Small intestine (tissue), 7 donors: ENCODE data around the gene SLC22A3. TPM values are rescaled to one million over a fixed set of nuclear protein-coding genes. Genes with fewer than 3 reads are reported as not detected.
"Not testable (repeated sequence)": the region's sequence is repeated elsewhere in the genome, so short reads cannot be mapped to it uniquely, and the experiment has no call there.

Source experiments
- DNase-seq, 2 donors: peaks; one replicate each; pipeline versions ENCODE4 v3.0.0 to v3.0.0-alpha.2; 2013
- FAIRE-seq: peaks from 2 replicates; lab custom pipeline; 2012; peaks lifted over from hg19 to GRCh38; lab: Jason Lieb, UNC
- H3K27ac ChIP-seq, 3 donors: one replicate each; pipeline ENCODE4 v1.5.1; 2013; ENCODE audit warnings: low read length in 2 of 3, mild to moderate bottlenecking in 2 of 3, control low read depth in 1 of 3, inconsistent platforms in 1 of 3, low read depth in 1 of 3, moderate library complexity in 1 of 3
- H3K27me3 ChIP-seq, 3 donors: one replicate each; pipeline ENCODE4 v1.6.1; 2013; ENCODE audit warnings: low read length in 3 of 3, inconsistent platforms in 1 of 3; ENCODE audit not compliant: control insufficient read depth in 3 of 3, insufficient read depth in 3 of 3
- H3K36me3 ChIP-seq, 3 donors: one replicate each; pipeline ENCODE4 v1.6.1; 2013; ENCODE audit warnings: low read length in 3 of 3, inconsistent platforms in 1 of 3, low read depth in 1 of 3, mild to moderate bottlenecking in 1 of 3, moderate library complexity in 1 of 3; ENCODE audit not compliant: control insufficient read depth in 3 of 3, insufficient read depth in 2 of 3
- H3K4me1 ChIP-seq, 3 donors: one replicate each; pipeline ENCODE4 v1.6.1; 2013; ENCODE audit warnings: low read length in 2 of 3, inconsistent platforms in 1 of 3, low read depth in 1 of 3, mild to moderate bottlenecking in 1 of 3, moderate library complexity in 1 of 3; ENCODE audit not compliant: control insufficient read depth in 3 of 3, insufficient read depth in 2 of 3
- H3K4me3 ChIP-seq, 3 donors: one replicate each; pipeline ENCODE4 v1.5.1; 2013; ENCODE audit warnings: low read length in 3 of 3, control low read depth in 1 of 3, inconsistent platforms in 1 of 3, low read depth in 1 of 3, mild to moderate bottlenecking in 1 of 3, moderate library complexity in 1 of 3
- H3K9me3 ChIP-seq, 2 donors: one replicate each; pipeline ENCODE4 v1.6.1; 2013; ENCODE audit warnings: low read depth in 1 of 2, low read length in 1 of 2; ENCODE audit not compliant: control insufficient read depth in 2 of 2, insufficient read depth in 1 of 2
- WGBS, 3 donors: extraction: QIAGEN DNeasy Blood & Tissue Kit; methylation state at CpG; one replicate each; pipeline ENCODE4 v1.1.7; 2013; 5-methylcytosine and 5-hydroxymethylcytosine counted together
- polyA plus RNA-seq, 4 donors: library from polyadenylated mRNA; stranded (reverse) in 3 of 4; unstranded in 1 of 4; fragments of 200-250 nt in 3 of 4; fragments of 120-200 nt in 1 of 4; gene quantifications; one replicate each; pipeline versions ENCODE4 v1.2.1 to v1.2.3, GENCODE V29; 2013
- donor health status: healthy with polysubstance abuse.
- donor health status: control.
- donor health status: control.
- donor health status: Bipolar disorder and iron deficiency.
- donor health status: healthy.

The SLC22A3 gene
- polyA plus RNA-seq, 4 donors: 0.67 to 5.6 (median 2.8) TPM

- DNase-seq (no peak), FAIRE-seq (no peak)
Measured at GRCh38 chr6:160379466-160379865, 31.3 kb downstream of the SLC22A3 start.

GRCh38 chr6:160382946-160383345, 34.8 kb downstream of the SLC22A3 start:
- Histone ChIP-seq H3K27ac (no peak overlapping the region), H3K36me3 (no peaks in the 10 kb centered on the region), H3K4me1 (peaks cover 0 to 2% (median 0%) of the 10 kb centered on the region in 3 donors), H3K4me3 (no peak overlapping the region), H3K9me3 (peaks cover 0 to 10% of the 10 kb centered on the region in 2 donors), H3K27me3 (no peaks in the 10 kb centered on the region)
- DNase-seq (no peak), FAIRE-seq (no peak)
- WGBS, 3 donors: 65 to 93% (median 75%) methylated on average over 1 of the region's 1 CpG

More at GRCh38 chr6:160379466-160379865, 31.3 kb downstream of the SLC22A3 start:
- H3K27me3 ChIP-seq: no peaks in the 10 kb centered on the region
- no peak overlapping the region for H3K4me3 ChIP-seq
- peaks cover 0 to 10% of the 10 kb centered on the region in 2 donors for H3K9me3 ChIP-seq
- H3K27ac ChIP-seq: no peak overlapping the region
- H3K4me1 ChIP-seq: no peaks in the 10 kb centered on the region
- no peaks in the 10 kb centered on the region for H3K36me3 ChIP-seq

- Histone ChIP-seq H3K4me1 (peaks cover 4 to 10% (median 5%) of the 10 kb centered on the region in 3 donors), H3K27me3 (peaks cover 0 to 5% (median 0%) of the 10 kb centered on the region in 3 donors), H3K9me3 (peaks cover 0 to 10% of the 10 kb centered on the region in 2 donors), H3K4me3 (no peak overlapping the region), H3K36me3 (no peaks in the 10 kb centered on the region), H3K27ac (peak overlapping the region in 1 of 3 donors; percentile 69)
- WGBS, 3 donors: 45 to 78% (median 73%) methylated on average over 5 of the region's 5 CpGs
- DNase-seq: peak in 1 of 2 donors; percentile 78
- FAIRE-seq: no peak
Measured at GRCh38 chr6:160386869-160387530, 38.8 kb downstream of the SLC22A3 start.

- no peak overlapping the region for H3K4me3 ChIP-seq
- H3K36me3 ChIP-seq: no peaks in the 10 kb centered on the region
- DNase-seq: no peak
- WGBS, 3 donors: 55 to 76% (median 62%) methylated on average over 3 of the region's 3 CpGs
- H3K27me3 ChIP-seq: peaks cover 0 to 5% (median 0%) of the 10 kb centered on the region in 3 donors
- no peak overlapping the region for H3K27ac ChIP-seq
- H3K9me3 ChIP-seq: peaks cover 0 to 2% of the 10 kb centered on the region in 2 donors
- no peak for FAIRE-seq
- H3K4me1 ChIP-seq: peaks cover 4 to 11% (median 5%) of the 10 kb centered on the region in 3 donors
Measured at GRCh38 chr6:160387916-160388643, 39.9 kb downstream of the SLC22A3 start.

- H3K27me3 ChIP-seq: peaks cover 0 to 5% (median 0%) of the 10 kb centered on the region in 3 donors
Measured at GRCh38 chr6:160388922-160389321, 40.7 kb downstream of the SLC22A3 start.

GRCh38 chr6:160391419-160392116, 43.4 kb downstream of the SLC22A3 start:
- 22 to 52% (median 35%) methylated on average over 7 of the region's 7 CpGs for WGBS, 3 donors
- Histone ChIP-seq H3K27me3 (peaks cover 0 to 5% (median 0%) of the 10 kb centered on the region in 3 donors), H3K27ac (peak overlapping the region in 2 of 3 donors; percentile 34 to 66), H3K36me3 (no peaks in the 10 kb centered on the region), H3K4me3 (no peak overlapping the region), H3K9me3 (no peaks in the 10 kb centered on the region), H3K4me1 (peaks cover 3 to 11% (median 4%) of the 10 kb centered on the region in 3 donors)
- DNase-seq: peak; percentile 71 to 91
- no peak for FAIRE-seq

More at GRCh38 chr6:160388922-160389321, 40.7 kb downstream of the SLC22A3 start:
- H3K36me3 ChIP-seq: no peaks in the 10 kb centered on the region
- H3K4me3 ChIP-seq: no peak overlapping the region
- DNase-seq (no peak), FAIRE-seq (no peak)
- WGBS, 3 donors: 79 to 84% (median 83%) methylated on average over 4 of the region's 4 CpGs
- no peaks in the 10 kb centered on the region for H3K9me3 ChIP-seq
- H3K4me1 ChIP-seq: peaks cover 4 to 11% (median 5%) of the 10 kb centered on the region in 3 donors
- no peak overlapping the region for H3K27ac ChIP-seq

GRCh38 chr6:160393442-160393841, 45.3 kb downstream of the SLC22A3 start:
- 100% methylated on average over 1 of the region's 1 CpG for WGBS, 3 donors

More at GRCh38 chr6:160393442-160393841, 45.3 kb downstream of the SLC22A3 start:
- not testable (repeated sequence) for H3K27ac ChIP-seq, FAIRE-seq, H3K9me3 ChIP-seq, DNase-seq, H3K27me3 ChIP-seq, H3K4me3 ChIP-seq, H3K36me3 ChIP-seq
- H3K4me1 ChIP-seq: peaks cover 3 to 11% (median 4%) of the 10 kb centered on the region in 3 donors
